Sigmoid colon (tissue), 7 donors: ENCODE measurements around the gene POMGNT1. TPM values are rescaled to one million over a fixed set of nuclear protein-coding genes. Genes with fewer than 3 reads are reported as not detected.
A peak's percentile ranks its signal among the peaks of the same experiment; 100 is the strongest.

Experiments used
- DNase-seq: peaks from one replicate; pipeline ENCODE4 v3.0.0-alpha.2; 2019
- H3K27ac ChIP-seq, 4 donors: fragments of 200-600 bp; sonication (generic); one replicate each; pipeline ENCODE4 v1.5.1; 2016 to 2019; ENCODE audit warnings: mild to moderate bottlenecking in 1 of 4
- H3K27me3 ChIP-seq, 3 donors: fragments of 200-600 bp; sonication (generic); one replicate each; pipeline ENCODE4 v1.5.1; 2019; ENCODE audit warnings: mild to moderate bottlenecking in 1 of 3
- H3K36me3 ChIP-seq, 4 donors: fragments of 200-600 bp; sonication (generic); one replicate each; pipeline ENCODE4 v1.5.1; 2016 to 2019
- H3K4me1 ChIP-seq, 4 donors: fragments of 200-600 bp; sonication (generic); one replicate each; pipeline ENCODE4 v1.5.1; 2017 to 2019
- H3K4me3 ChIP-seq, 4 donors: fragments of 200-600 bp; sonication (generic); one replicate each; pipeline ENCODE4 v1.5.1; 2017 to 2019; ENCODE audit warnings: mild to moderate bottlenecking in 2 of 4, moderate library complexity in 1 of 4
- H3K9me3 ChIP-seq, 4 donors: fragments of 200-600 bp in 3 of 4; sonication (generic) in 3 of 4; one replicate each; pipeline versions ENCODE4 v1.5.1 to v1.6.1; 2013 to 2019
- CTCF ChIP-seq, 4 experiments: fragments of 450-650 bp in 3 of 4; fragments of 200-600 bp in 1 of 4; IDR thresholded peaks; one replicate each; pipeline ENCODE4 v1.5.1; 2016 to 2019; ENCODE audit warnings: antibody characterized with exemption in 4 of 4, mild to moderate bottlenecking in 3 of 4, moderate library complexity in 2 of 4
- EP300 ChIP-seq, 4 donors: sonication (generic); formaldehyde crosslinking; IDR thresholded peaks; one replicate each; pipeline ENCODE4 v1.6.1; 2017; ENCODE audit warnings: antibody characterized with exemption in 4 of 4
- POLR2A ChIP-seq, 2 donors: fragments of 450-650 bp; IDR thresholded peaks; one replicate each; pipeline ENCODE4 v1.6.1; 2016; ENCODE audit warnings: antibody characterized with exemption in 2 of 2, mild to moderate bottlenecking in 2 of 2, moderate library complexity in 2 of 2
- POLR2AphosphoS5 ChIP-seq, 4 donors: sonication (generic); formaldehyde crosslinking; IDR thresholded peaks; one replicate each; pipeline ENCODE4 v1.6.1; 2017; ENCODE audit warnings: antibody characterized with exemption in 4 of 4
- WGBS, 2 donors: extraction: QIAGEN DNeasy Blood & Tissue Kit; methylation state at CpG; one replicate each; pipeline ENCODE4 v1.1.7; 2013; 5-methylcytosine and 5-hydroxymethylcytosine counted together
- intact Hi-C: fragments of 100-400 bp; cut with DNase I; formaldehyde crosslinking; loops from one replicate; pipeline ENCODE4 v1.15.1; 2023
- polyA plus RNA-seq, 3 donors: library from polyadenylated mRNA; stranded (reverse); fragments of 200-250 nt; gene quantifications; one replicate each; pipeline ENCODE4 v1.2.3, GENCODE V29; 2013
- small RNA-seq, 3 donors: library from RNA; depleted of rRNA; stranded (forward); fragments of <200 nt; gene quantifications; one replicate each; pipeline ENCODE3, GENCODE V24; 2016
- total RNA-seq, 4 donors: library from RNA; depleted of rRNA; stranded (reverse); fragments of >200 nt; gene quantifications; one replicate each; pipeline ENCODE4 v1.1.0, GENCODE V29; 2016
- donor health status: healthy with polysubstance abuse.
- donor health status: Bipolar disorder and iron deficiency.
- donor health status: healthy.

The POMGNT1 gene
- total and polyA plus RNA-seq, 7 donors = 5.5 to 37.4 (median 29.9) TPM

- intact Hi-C loops = no loop called here
- H3K36me3 ChIP-seq = no peaks in the 10 kb centered on the region
- no peak overlapping the region for H3K27ac ChIP-seq
- H3K9me3 ChIP-seq = no peaks in the 10 kb centered on the region
- no peak for DNase-seq
- no peak for TF ChIP-seq EP300 (IDR thresholded peaks at IDR 0.05)
- no peak for TF ChIP-seq POLR2A (IDR thresholded peaks at IDR 0.05)
- no peak for TF ChIP-seq POLR2AphosphoS5 (IDR thresholded peaks at IDR 0.05)
- TF ChIP-seq CTCF (IDR thresholded peaks at IDR 0.05) = no peak
- no peak overlapping the region for H3K4me3 ChIP-seq
- WGBS, 2 donors = 98 to 99% methylated on average over 1 of the region's 1 CpG
- H3K27me3 ChIP-seq = no peaks in the 10 kb centered on the region
- H3K4me1 ChIP-seq = no peaks in the 10 kb centered on the region
Observed at GRCh38 chr1:46153228-46153627, 45.0 kb downstream of the POMGNT1 start.

DNA sequence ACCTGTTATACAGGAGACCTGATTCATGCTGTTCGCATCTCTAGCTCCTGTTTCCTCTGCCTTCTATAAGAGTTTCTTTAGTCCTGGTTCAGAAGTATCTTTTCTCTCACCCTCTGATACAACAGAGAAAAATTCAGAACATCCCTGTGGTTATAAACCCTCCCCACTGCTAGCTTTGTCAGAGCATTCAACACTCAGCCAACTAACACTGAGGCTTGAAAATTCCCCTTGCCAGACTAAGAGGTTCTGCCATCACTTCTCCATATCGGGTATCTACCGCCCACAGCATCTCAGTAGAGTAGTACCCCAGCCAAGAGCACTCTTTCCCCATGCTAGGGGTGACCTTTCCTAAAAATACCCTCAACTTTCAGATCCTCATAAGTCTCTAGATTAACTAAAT, 46.2 kb downstream of the POMGNT1 start:
- DNase-seq = no peak
- intact Hi-C loops = no loop called here
- TF ChIP-seq POLR2A (IDR thresholded peaks at IDR 0.05) = no peak
- no peak for TF ChIP-seq POLR2AphosphoS5 (IDR thresholded peaks at IDR 0.05)
- TF ChIP-seq CTCF (IDR thresholded peaks at IDR 0.05) = no peak
- no peak for TF ChIP-seq EP300 (IDR thresholded peaks at IDR 0.05)
- Histone ChIP-seq H3K27me3 (no peaks in the 10 kb centered on the region), H3K4me1 (no peaks in the 10 kb centered on the region), H3K36me3 (no peaks in the 10 kb centered on the region), H3K9me3 (no peaks in the 10 kb centered on the region), H3K27ac (no peak overlapping the region), H3K4me3 (no peak overlapping the region)
- WGBS, 2 donors = 82 to 94% methylated on average over 3 of the region's 3 CpGs

GRCh38 chr1:46150085-46150484, 48.1 kb downstream of the POMGNT1 start:
- peak overlapping the region in 1 of 4 donors; percentile 49 for H3K27ac ChIP-seq
- no peak for DNase-seq
- no peaks in the 10 kb centered on the region for H3K9me3 ChIP-seq
- H3K4me3 ChIP-seq = no peak overlapping the region
- H3K4me1 ChIP-seq = no peaks in the 10 kb centered on the region
- intact Hi-C loops = no loop called here
- WGBS, 2 donors = 94 to 95% methylated on average over 2 of the region's 2 CpGs
- H3K36me3 ChIP-seq = no peaks in the 10 kb centered on the region
- TF ChIP-seq CTCF (IDR thresholded peaks at IDR 0.05) (no peak), POLR2AphosphoS5 (IDR thresholded peaks at IDR 0.05) (peak in 2 of 4 donors; percentile 17 to 43), EP300 (IDR thresholded peaks at IDR 0.05) (peak in 3 of 4 donors; percentile 4 to 73 (median 44)), POLR2A (IDR thresholded peaks at IDR 0.05) (no peak)
- no peaks in the 10 kb centered on the region for H3K27me3 ChIP-seq

DNA sequence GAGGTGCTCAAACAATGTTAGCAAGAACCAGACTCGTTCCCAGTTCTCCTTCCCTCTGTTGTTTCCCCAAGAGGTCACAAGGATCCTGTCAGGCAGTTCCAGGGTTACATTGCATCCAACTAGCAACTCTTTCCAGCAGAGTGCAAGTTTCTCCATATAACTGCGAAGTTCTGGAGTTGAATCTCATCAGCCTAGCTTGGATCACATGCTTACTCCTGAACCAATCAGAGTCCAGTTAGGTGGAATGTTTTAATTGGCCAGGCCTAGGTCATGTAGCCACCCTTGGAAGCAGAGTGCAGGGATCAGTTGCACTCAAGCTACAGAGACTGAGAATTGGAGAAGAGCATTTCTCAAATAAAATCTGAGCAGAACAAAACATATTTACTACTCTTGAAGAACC, 49.9 kb downstream of the POMGNT1 start:
- no peaks in the 10 kb centered on the region for H3K9me3 ChIP-seq
- no peaks in the 10 kb centered on the region for H3K27me3 ChIP-seq
- intact Hi-C loops = no loop called here
- WGBS, 2 donors = 66 to 73% methylated on average over 2 of the region's 2 CpGs
- TF ChIP-seq EP300 (IDR thresholded peaks at IDR 0.05) (no peak), CTCF (IDR thresholded peaks at IDR 0.05) (no peak)
- no peak overlapping the region for H3K4me3 ChIP-seq
- H3K27ac ChIP-seq = no peak overlapping the region
- no peaks in the 10 kb centered on the region for H3K4me1 ChIP-seq
- H3K36me3 ChIP-seq = no peaks in the 10 kb centered on the region
- no peak for DNase-seq

Small RNA genes within 50 kb of the gene (small RNA-seq; reads per million reads assigned to genes)
- 0 reads per million in 3 donors for gene AL672043.1

Other genes starting within 250 kb of the POMGNT1 start
- 10 to 100 TPM in 2 of 4 donors, 1 to 10 TPM in 2; 6.2 to 11.6 (median 9.4) TPM for gene PIK3R3, start 65.8 kb downstream of the POMGNT1 start, total RNA-seq
- gene PIK3R3, start 65.8 kb downstream of the POMGNT1 start, polyA plus RNA-seq = 1 to 10 TPM; 2.4 to 7.0 (median 3.9) TPM
- 1 to 10 TPM in 2 of 4 donors, under 1 TPM in 2; 0.95 to 8.9 (median 2.2) TPM for gene TSPAN1, start 23.3 kb downstream of the POMGNT1 start, total RNA-seq
- 1,000 to 10,000 TPM in 1 of 3 donors, 100 to 1,000 TPM in 2; 300 to 1,233 (median 443) TPM for gene TSPAN1, start 23.3 kb downstream of the POMGNT1 start, polyA plus RNA-seq
- not detected for gene P3R3URF, start 21.9 kb downstream of the POMGNT1 start, total RNA-seq
- not detected for gene P3R3URF, start 21.9 kb downstream of the POMGNT1 start, polyA plus RNA-seq
- gene LURAP1, start 4.9 kb upstream of the POMGNT1 start, total RNA-seq = 10 to 100 TPM in 1 of 4 donors, 1 to 10 TPM in 3; 3.0 to 10.8 (median 9.2) TPM
- gene LURAP1, start 4.9 kb upstream of the POMGNT1 start, polyA plus RNA-seq = under 1 TPM in 2 of 3 donors, not detected in 1; 0.60 to 0.95 TPM
- gene RAD54L, start 49.3 kb upstream of the POMGNT1 start, total RNA-seq = not detected
- 10 to 100 TPM in 1 of 3 donors, 1 to 10 TPM in 1, not detected in 1; 1.4 to 11.2 TPM for gene RAD54L, start 49.3 kb upstream of the POMGNT1 start, polyA plus RNA-seq
- gene LRRC41, start 105.2 kb upstream of the POMGNT1 start, total RNA-seq = 10 to 100 TPM; 55.1 to 65.2 (median 64.3) TPM
- gene LRRC41, start 105.2 kb upstream of the POMGNT1 start, polyA plus RNA-seq = 10 to 100 TPM; 21.0 to 36.0 (median 28.0) TPM
- gene UQCRH, start 105.3 kb upstream of the POMGNT1 start, total RNA-seq = 100 to 1,000 TPM; 414 to 610 (median 491) TPM
- gene UQCRH, start 105.3 kb upstream of the POMGNT1 start, polyA plus RNA-seq = 1,000 to 10,000 TPM in 2 of 3 donors, 100 to 1,000 TPM in 1; 786 to 1,339 (median 1,078) TPM
- 10 to 100 TPM; 11.4 to 18.6 (median 15.0) TPM for gene NSUN4, start 142.4 kb upstream of the POMGNT1 start, total RNA-seq
- gene NSUN4, start 142.4 kb upstream of the POMGNT1 start, polyA plus RNA-seq = 10 to 100 TPM in 2 of 3 donors, 1 to 10 TPM in 1; 7.2 to 14.3 (median 10.6) TPM
- gene FAAH, start 195.9 kb upstream of the POMGNT1 start, total RNA-seq = 10 to 100 TPM in 3 of 4 donors, 1 to 10 TPM in 1; 5.4 to 17.9 (median 13.5) TPM
- 10 to 100 TPM in 1 of 3 donors, 1 to 10 TPM in 2; 7.2 to 48.1 (median 7.8) TPM for gene FAAH, start 195.9 kb upstream of the POMGNT1 start, polyA plus RNA-seq